ENCODE data around the gene ATP6V1B1.
"Not testable (repeated sequence)": the region's sequence is repeated elsewhere in the genome, so short reads cannot be mapped to it uniquely, and the experiment has no call there.

ATP6V1B1 gene

DNA sequence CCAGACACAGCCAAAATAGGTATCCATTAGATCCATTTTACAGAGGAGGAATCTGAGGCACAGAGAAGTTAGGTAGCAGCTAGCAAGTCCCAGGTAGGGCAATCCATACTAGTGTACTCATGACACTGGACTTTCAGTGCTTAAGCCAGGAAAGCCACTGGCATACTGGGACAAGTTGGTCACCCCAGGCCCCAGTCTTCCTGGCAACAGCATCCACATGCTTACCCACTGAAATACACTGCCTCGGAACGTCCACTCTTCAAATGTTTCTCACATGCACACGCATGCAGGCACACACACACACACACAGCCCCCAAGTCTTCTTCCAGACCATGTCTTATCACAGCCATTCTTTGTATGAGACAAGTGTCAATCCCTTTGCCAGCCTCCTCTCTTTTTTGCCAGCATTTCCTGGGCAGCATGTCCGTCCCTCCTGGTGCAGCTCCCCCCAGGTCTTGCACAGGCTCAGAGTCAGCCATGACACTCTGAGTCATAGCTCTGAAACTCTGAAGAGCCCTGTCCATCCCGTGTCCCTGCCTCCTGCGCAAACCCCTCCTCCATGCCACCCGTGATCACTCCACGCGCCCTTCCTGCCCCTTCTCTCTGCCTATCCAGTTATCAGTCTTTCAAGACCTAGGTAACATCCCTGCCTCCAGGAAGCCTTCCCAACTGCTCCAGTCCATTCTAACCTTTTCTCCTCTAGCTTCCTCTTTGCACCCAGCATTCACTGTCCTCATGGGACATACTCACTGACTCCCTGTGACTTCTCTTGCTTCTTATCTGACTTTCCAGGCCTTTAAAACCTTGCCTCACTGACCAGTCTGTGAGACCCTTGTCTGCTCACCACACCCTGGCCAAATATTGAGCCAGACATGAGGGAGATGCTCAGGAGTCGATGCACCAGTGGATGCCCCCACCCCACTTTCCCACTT, 69.8 kb downstream of the ATP6V1B1 start:
- DNase-seq (ENCODE audit: low read depth in 4 of 4, low spot score in 1 of 4): no peak

- no peak for DNase-seq (ENCODE audit: low read depth in 4 of 4, low spot score in 1 of 4)
Measured at GRCh38 chr2:71006323-71006722, 70.6 kb downstream of the ATP6V1B1 start.

- DNase-seq (ENCODE audit: low read depth in 4 of 4, low spot score in 1 of 4): no peak
Measured at GRCh38 chr2:71006955-71007799, 71.5 kb downstream of the ATP6V1B1 start.

GRCh38 chr2:71008342-71008741, 72.6 kb downstream of the ATP6V1B1 start:
- DNase-seq (ENCODE audit: low read depth in 4 of 4, low spot score in 1 of 4): no peak

- not testable (repeated sequence) for DNase-seq (ENCODE audit: low read depth in 4 of 4, low spot score in 1 of 4)
Measured at GRCh38 chr2:71011786-71012185, 76.1 kb downstream of the ATP6V1B1 start.
